Activated CD4-positive, alpha-beta memory T cell treated with anti-CD3 and anti-CD28 coated beads for 36 hours (primary cell): ENCODE measurements around the gene UBE2E3. TPM values are rescaled to one million over a fixed set of nuclear protein-coding genes. Genes with fewer than 3 reads are reported as not detected.

Experiments
- CTCF ChIA-PET: fragments of 350-600 bp; sonication (Branson Sonifier 250); formaldehyde crosslinking; loops from one replicate; lab custom pipeline; 2021; ENCODE audit warnings: antibody characterized with exemption, inconsistent platforms; lab: Charles Lee
- POLR2A ChIA-PET: fragments of 350-600 bp; sonication (Branson Sonifier 250); formaldehyde crosslinking; loops from one replicate; lab custom pipeline; 2021; ENCODE audit warnings: antibody characterized with exemption; lab: Charles Lee
- DNase-seq: peaks from one replicate; pipeline ENCODE4 v3.0.0-alpha.2; 2020
- H3K27ac Mint-ChIP-seq: one replicate; pipeline ENCODE4 v1.8.0; 2021; ENCODE audit warnings: mixed read lengths
- H3K27me3 Mint-ChIP-seq: one replicate; pipeline ENCODE4 v1.8.0; 2021; ENCODE audit warnings: mixed read lengths
- H3K36me3 Mint-ChIP-seq: one replicate; pipeline ENCODE4 v1.8.0; 2021; ENCODE audit warnings: mixed read lengths
- H3K4me1 Mint-ChIP-seq: one replicate; pipeline ENCODE4 v1.8.0; 2021; ENCODE audit warnings: low read depth, mixed read lengths
- H3K4me3 Mint-ChIP-seq: one replicate; pipeline ENCODE4 v1.8.0; 2021; ENCODE audit warnings: mild to moderate bottlenecking, mixed read lengths
- H3K9me3 Mint-ChIP-seq: one replicate; pipeline ENCODE4 v1.8.0; 2021; ENCODE audit warnings: mixed read lengths
- intact Hi-C: fragments of 100-400 bp; cut with micrococcal nuclease; formaldehyde crosslinking; loops from one replicate; pipeline ENCODE4 v1.15.1; 2023
- total RNA-seq, 2 experiments: library from RNA; stranded (reverse); gene quantifications; one replicate each; pipeline ENCODE4 v1.2.3, GENCODE V29; 2021

UBE2E3 gene
- total RNA-seq, 2 experiments from 2014 or later: 33.0 to 34.1 TPM

- no peak overlapping the region for H3K27ac Mint-ChIP-seq
Observed at GRCh38 chr2:180953550-180953949, 26.9 kb upstream of the UBE2E3 start.

DNA sequence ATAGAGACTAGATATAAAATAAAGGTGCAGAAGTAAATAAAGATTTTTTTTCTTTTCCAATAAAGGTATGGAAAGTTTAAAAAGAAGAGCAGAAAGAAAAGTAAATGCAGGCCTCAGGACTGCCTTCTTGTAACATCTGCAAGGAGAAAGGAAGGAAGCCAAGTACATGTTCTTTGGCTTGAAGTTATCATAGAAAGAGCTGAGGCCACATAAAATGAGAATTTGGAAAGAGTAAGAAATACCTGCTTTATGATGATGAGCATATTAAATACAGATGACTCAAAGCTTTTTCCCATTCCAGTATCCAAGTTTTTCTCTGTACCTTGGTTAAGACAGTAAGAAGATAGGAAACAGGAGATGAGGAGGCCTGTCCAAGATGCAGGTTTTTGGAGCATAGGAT, 25.3 kb upstream of the UBE2E3 start:
- peaks cover 15% of the 10 kb centered on the region for H3K27me3 Mint-ChIP-seq

More at GRCh38 chr2:180953550-180953949, 26.9 kb upstream of the UBE2E3 start:
- no peak for DNase-seq
- POLR2A ChIA-PET: no interaction called here
- intact Hi-C loops: no loop called here
- H3K4me1 Mint-ChIP-seq: peaks cover 10% of the 10 kb centered on the region
- CTCF ChIA-PET: interaction anchor here (0.9 kb wide), 1 partner anchor 12 kb away, joined by 3 read pairs; no protein-coding TSS in a partner anchor
- H3K36me3 Mint-ChIP-seq: no peaks in the 10 kb centered on the region
- H3K4me3 Mint-ChIP-seq: no peak overlapping the region
- no peaks in the 10 kb centered on the region for H3K9me3 Mint-ChIP-seq
- H3K27me3 Mint-ChIP-seq: peaks cover 11% of the 10 kb centered on the region

DNA sequence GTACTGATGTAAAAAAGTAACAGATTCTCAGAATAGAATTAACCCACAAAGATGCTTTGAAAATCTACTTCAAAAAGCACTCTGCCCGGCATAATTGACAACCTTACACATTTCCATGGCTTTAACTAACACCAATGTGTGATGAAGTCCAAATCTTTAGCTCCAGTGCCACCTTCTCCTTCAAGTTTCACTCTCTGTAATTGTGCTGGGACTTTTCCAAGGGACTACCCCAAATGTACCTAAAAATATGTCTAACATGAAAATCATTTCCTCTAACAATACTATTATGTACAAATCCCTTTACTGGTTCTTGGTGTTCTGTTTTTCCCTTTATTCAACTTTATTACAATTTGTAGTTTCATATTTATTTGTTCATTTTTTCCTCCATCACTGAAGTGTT, 20.6 kb upstream of the UBE2E3 start:
- no peaks in the 10 kb centered on the region for H3K36me3 Mint-ChIP-seq
- intact Hi-C loops: no loop called here
- no peak for DNase-seq
- H3K4me3 Mint-ChIP-seq: no peak overlapping the region
- no peak overlapping the region for H3K27ac Mint-ChIP-seq
- no peaks in the 10 kb centered on the region for H3K9me3 Mint-ChIP-seq
- ChIA-PET POLR2A (no interaction called here), CTCF (no interaction called here)
- peaks cover 12% of the 10 kb centered on the region for H3K27me3 Mint-ChIP-seq
- no peaks in the 10 kb centered on the region for H3K4me1 Mint-ChIP-seq

More for the DNA sequence above, 25.3 kb upstream of the UBE2E3 start:
- Mint-ChIP-seq H3K9me3 (no peaks in the 10 kb centered on the region), H3K36me3 (no peaks in the 10 kb centered on the region), H3K4me3 (no peak overlapping the region), H3K27ac (no peak overlapping the region), H3K4me1 (peaks cover 10% of the 10 kb centered on the region)
- CTCF ChIA-PET: no interaction called here
- POLR2A ChIA-PET: no interaction called here
- intact Hi-C loops: no loop called here
- no peak for DNase-seq

DNA sequence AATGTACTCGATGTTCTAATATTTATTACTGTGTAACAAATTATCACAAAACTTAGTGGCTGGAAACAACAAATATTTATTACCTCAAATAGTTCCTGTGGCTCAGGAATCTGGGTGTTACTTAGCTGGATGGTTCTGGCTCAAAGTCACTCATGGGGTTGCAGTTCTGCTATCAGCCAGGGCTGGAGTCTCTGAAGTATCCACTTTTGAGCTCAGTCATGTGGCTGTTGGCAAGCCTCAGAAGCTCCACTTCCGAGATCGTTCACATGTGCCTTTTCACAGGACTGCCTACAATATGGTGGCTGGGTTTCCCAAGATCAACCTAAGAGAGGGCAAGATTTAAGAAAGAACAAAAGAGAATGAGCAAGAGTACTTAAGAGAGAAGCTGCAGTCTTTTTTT, 19.4 kb upstream of the UBE2E3 start:
- intact Hi-C loops: no loop called here
- ChIA-PET CTCF (no interaction called here), POLR2A (no interaction called here)
- H3K4me1 Mint-ChIP-seq: no peaks in the 10 kb centered on the region
- H3K4me3 Mint-ChIP-seq: no peak overlapping the region
- H3K27ac Mint-ChIP-seq: no peak overlapping the region
- DNase-seq: no peak
- H3K9me3 Mint-ChIP-seq: no peaks in the 10 kb centered on the region
- H3K36me3 Mint-ChIP-seq: no peaks in the 10 kb centered on the region
- peaks cover 12% of the 10 kb centered on the region for H3K27me3 Mint-ChIP-seq

GRCh38 chr2:180962727-180963314, 17.6 kb upstream of the UBE2E3 start:
- no peak for DNase-seq
- ChIA-PET POLR2A (no interaction called here), CTCF (interaction anchor here (1.3 kb wide), 1 partner anchor 18 kb away, joined by 4 read pairs; the partner anchor contains the start of gene UBE2E3)
- H3K27me3 Mint-ChIP-seq: peaks cover 11% of the 10 kb centered on the region
- no peaks in the 10 kb centered on the region for H3K9me3 Mint-ChIP-seq
- H3K27ac Mint-ChIP-seq: no peak overlapping the region
- H3K36me3 Mint-ChIP-seq: no peaks in the 10 kb centered on the region
- no peaks in the 10 kb centered on the region for H3K4me1 Mint-ChIP-seq
- H3K4me3 Mint-ChIP-seq: no peak overlapping the region
- intact Hi-C loops: no loop called here

DNA sequence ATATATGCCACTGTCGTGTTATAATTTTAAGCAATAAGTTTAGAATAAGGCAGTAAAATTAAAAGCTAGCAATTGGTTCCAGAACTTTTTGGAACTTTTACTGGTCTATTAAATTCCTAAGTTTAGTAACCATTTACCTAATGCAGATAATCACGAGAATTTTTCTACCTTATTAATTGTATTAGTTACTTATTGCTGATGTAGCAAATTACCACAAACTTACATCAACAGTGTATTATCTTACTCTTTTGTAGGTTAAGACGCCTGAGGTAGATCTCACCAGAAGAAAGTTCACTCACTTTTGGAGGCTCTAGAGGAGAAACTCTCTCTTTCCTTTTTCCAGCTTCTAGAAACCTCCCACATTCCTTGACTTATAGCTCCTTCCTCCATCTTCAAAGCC, 14.0 kb upstream of the UBE2E3 start:
- peaks cover 2% of the 10 kb centered on the region for H3K27me3 Mint-ChIP-seq
- no peaks in the 10 kb centered on the region for H3K4me1 Mint-ChIP-seq
- no peak overlapping the region for H3K4me3 Mint-ChIP-seq
- ChIA-PET CTCF (no interaction called here), POLR2A (no interaction called here)
- H3K9me3 Mint-ChIP-seq: no peaks in the 10 kb centered on the region
- no peaks in the 10 kb centered on the region for H3K36me3 Mint-ChIP-seq
- intact Hi-C loops: no loop called here
- no peak for DNase-seq
- no peak overlapping the region for H3K27ac Mint-ChIP-seq

GRCh38 chr2:180969124-180969523, 11.3 kb upstream of the UBE2E3 start:
- no peak for DNase-seq
- Mint-ChIP-seq H3K4me1 (no peaks in the 10 kb centered on the region), H3K27ac (no peak overlapping the region), H3K27me3 (no peaks in the 10 kb centered on the region), H3K9me3 (no peaks in the 10 kb centered on the region), H3K36me3 (no peaks in the 10 kb centered on the region), H3K4me3 (no peak overlapping the region)
- CTCF ChIA-PET: interaction anchor here (2.7 kb wide), 1 partner anchor 11 kb away, joined by 14 read pairs; the partner anchor contains the start of gene UBE2E3
- intact Hi-C loops: no loop called here
- POLR2A ChIA-PET: interaction anchor here (1.1 to 1.8 kb wide), 2 partner anchors 10 to 30 kb away, joined by 3 to 7 read pairs; no protein-coding TSS in a partner anchor

DNA sequence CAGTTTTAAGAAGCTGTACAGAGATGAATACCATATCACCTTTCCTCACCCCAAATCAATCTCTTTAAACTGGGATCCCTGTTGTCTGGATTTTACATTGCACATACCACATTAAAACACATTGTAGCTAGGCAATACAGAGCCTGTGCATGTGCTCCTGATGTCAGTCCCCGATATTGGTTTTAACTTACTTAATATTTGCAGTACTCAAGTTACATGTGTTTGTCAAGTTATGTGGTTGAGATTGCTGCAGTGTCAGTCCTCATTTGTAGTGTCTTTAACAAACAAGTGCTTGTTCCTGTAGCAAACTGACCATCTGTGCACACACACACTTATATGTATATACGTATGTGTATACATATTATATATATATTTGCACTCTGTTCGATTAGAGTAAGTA, 10.4 kb upstream of the UBE2E3 start:
- no peak for DNase-seq
- Mint-ChIP-seq H3K27ac (no peak overlapping the region), H3K4me3 (no peak overlapping the region), H3K4me1 (no peaks in the 10 kb centered on the region), H3K36me3 (no peaks in the 10 kb centered on the region), H3K27me3 (no peaks in the 10 kb centered on the region), H3K9me3 (no peaks in the 10 kb centered on the region)
- ChIA-PET POLR2A (interaction anchor here (1.1 to 1.8 kb wide), 3 partner anchors 9 to 31 kb away, joined by 3 to 7 read pairs (median 5); no protein-coding TSS in a partner anchor), CTCF (interaction anchor here (2.7 kb wide), 1 partner anchor 11 kb away, joined by 14 read pairs; the partner anchor contains the start of gene UBE2E3)
- intact Hi-C loops: no loop called here

DNA sequence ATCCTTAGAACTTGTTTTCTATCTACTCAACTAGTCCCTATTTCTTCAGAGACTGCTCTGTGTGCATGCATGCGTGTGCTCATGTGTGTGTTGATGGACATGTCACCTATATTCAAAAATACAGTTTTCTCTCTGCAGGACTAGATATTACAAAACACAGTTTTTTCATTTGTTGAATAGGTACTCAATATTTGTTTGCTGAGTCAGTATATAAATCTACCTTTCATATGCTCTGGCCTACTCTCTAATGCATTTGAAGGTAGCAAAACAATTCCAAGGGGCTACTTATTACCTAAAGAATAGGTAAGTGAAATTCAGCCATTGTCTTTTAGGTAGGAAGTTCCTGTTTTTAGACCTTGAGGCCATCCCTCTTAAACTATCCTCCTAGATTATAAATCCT, 8.6 kb upstream of the UBE2E3 start:
- Mint-ChIP-seq H3K9me3 (no peaks in the 10 kb centered on the region), H3K4me1 (no peaks in the 10 kb centered on the region), H3K27ac (no peak overlapping the region), H3K4me3 (no peak overlapping the region), H3K36me3 (no peaks in the 10 kb centered on the region), H3K27me3 (no peaks in the 10 kb centered on the region)
- DNase-seq: no peak
- intact Hi-C loops: no loop called here
- POLR2A ChIA-PET: no interaction called here
- CTCF ChIA-PET: no interaction called here

DNA sequence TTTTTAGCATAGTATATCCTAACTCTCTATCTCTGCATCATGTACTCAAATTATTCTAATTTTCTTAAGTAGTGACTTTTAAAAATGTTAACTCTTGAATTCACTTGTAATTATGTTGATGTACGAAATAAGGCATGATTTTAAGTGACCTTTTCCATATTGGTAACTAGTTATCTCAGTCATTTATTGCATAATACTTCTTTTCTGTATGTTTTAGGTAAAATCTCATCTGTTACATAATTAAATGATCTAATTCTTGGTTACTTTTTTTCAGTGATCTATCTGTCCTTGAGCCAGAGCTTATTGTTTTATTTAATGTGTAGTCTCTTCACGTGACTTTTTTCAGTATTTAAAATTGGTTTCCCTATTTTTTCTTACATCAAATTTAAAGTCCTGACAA, 4.8 kb upstream of the UBE2E3 start:
- Mint-ChIP-seq H3K9me3 (no peaks in the 10 kb centered on the region), H3K4me1 (peaks cover 8% of the 10 kb centered on the region), H3K27ac (no peak overlapping the region), H3K4me3 (no peak overlapping the region), H3K36me3 (no peaks in the 10 kb centered on the region), H3K27me3 (no peaks in the 10 kb centered on the region)
- ChIA-PET CTCF (no interaction called here), POLR2A (no interaction called here)
- intact Hi-C loops: no loop called here
- DNase-seq: no peak

DNA sequence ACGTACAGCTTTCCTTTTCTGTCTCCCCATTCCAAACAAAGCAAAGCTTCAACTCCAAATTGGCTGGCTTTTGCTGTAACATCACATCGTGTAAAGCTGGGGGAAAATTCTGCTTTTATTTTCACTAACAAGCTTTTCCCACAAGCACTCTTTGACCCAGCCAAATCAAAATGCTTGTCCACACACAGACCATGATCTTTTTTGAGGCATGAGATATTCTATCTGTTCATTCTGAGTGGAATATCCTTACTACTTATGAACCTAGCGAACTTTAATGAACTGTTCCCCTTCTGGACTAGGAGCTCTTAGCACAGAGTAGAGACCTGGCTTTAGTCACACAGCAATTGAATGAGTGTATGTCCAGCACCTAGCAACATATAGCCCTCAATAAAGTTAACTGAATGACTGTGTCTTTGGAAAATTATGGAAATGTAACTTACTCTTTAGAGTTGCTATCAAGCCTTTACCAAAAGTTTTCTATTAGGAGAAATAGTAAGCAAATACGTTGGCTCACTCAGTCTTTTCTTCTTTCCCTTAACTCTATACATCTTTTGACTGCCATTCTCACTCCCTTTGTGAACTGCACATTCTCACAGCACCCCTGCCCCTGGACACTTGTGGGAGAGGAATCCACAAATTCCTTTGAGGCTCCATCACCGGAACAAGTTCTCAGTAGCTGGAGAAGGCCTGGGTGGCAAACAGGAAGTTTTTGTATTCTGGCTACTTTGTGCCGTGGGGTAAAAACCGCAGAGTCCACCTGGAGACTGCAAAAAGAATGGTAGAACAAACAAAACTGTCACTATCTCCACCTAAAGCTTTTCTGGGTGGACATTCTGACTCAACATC, 1.3 kb upstream of the UBE2E3 start:
- intact Hi-C loops: no loop called here
- Mint-ChIP-seq H3K9me3 (no peaks in the 10 kb centered on the region), H3K27me3 (no peaks in the 10 kb centered on the region), H3K4me3 (peak overlapping the region; percentile 70), H3K4me1 (peaks cover 33% of the 10 kb centered on the region), H3K36me3 (peaks cover 10% of the 10 kb centered on the region), H3K27ac (peak overlapping the region; percentile 54)
- ChIA-PET POLR2A (interaction anchor here (1.0 to 2.7 kb wide), 4 partner anchors 8 to 479 kb away, joined by 3 to 10 read pairs (median 6); no protein-coding TSS in a partner anchor), CTCF (interaction anchor here (1.2 to 2.8 kb wide), 5 partner anchors 10 to 978 kb away, joined by 3 to 14 read pairs (median 7); no protein-coding TSS in a partner anchor)
- DNase-seq: no peak

DNA sequence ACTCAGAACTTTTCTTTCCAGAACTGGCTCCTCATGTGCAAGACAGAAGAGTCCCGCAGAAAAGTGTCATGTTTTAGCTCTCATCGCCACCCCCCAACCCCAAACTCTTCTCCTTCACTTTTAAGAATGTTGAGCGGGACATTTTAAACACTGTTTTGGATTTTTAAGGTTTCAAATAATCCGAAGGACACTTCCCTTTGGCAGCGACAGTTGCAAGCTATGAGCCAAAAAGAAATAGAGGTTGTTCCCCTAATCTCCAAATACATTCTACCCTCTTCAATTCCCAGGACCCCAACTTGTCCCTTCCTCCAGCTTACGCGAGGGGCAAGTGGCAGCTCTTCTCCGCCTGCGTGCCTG, 678 bp upstream of the UBE2E3 start:
- Mint-ChIP-seq H3K36me3 (peaks cover 12% of the 10 kb centered on the region), H3K27ac (peak overlapping the region; percentile 54), H3K27me3 (no peaks in the 10 kb centered on the region), H3K9me3 (no peaks in the 10 kb centered on the region), H3K4me1 (peaks cover 37% of the 10 kb centered on the region), H3K4me3 (peak overlapping the region; percentile 70)
- ChIA-PET CTCF (interaction anchor here (0.6 to 2.8 kb wide), 7 partner anchors 10 to 734 kb away, joined by 3 to 14 read pairs (median 4); no protein-coding TSS in a partner anchor), POLR2A (interaction anchor here (0.6 to 2.7 kb wide), 6 partner anchors 9 to 678 kb away, joined by 3 to 10 read pairs (median 6); no protein-coding TSS in a partner anchor)
- DNase-seq: no peak
- intact Hi-C loops: loop anchor here (1.0 to 10.0 kb wide), 8 partner anchors 42 to 1738 kb away; partner anchors contain the start of genes CWC22, DNAJC10 and ITPRID2
